ENCODE data around the gene FUT2.

GRCh38 chr19:48663667-48664066 lies 32.1 kb upstream of the FUT2 start:
- TF ChIP-seq GATA3 (IDR thresholded peaks at IDR 0.05; ENCODE audit: low read depth, low read length), result no peak
- TF ChIP-seq GATA2 (IDR thresholded peaks at IDR 0.05; ENCODE audit: low read depth, low read length), result no peak
